ENCODE data around the gene MICAL2. TPM values are rescaled to one million over a fixed set of nuclear protein-coding genes. Genes with fewer than 3 reads are reported as not detected.

Gene MICAL2
- total and polyA plus RNA-seq, 2 of the 8 experiments (the other 6 are each of a cell fraction or from before 2014, with no cell fraction given) = 1.3 to 4.1 TPM

- no peak overlapping the region for H3K23ac ChIP-seq (ENCODE audit: insufficient read length)
- peaks cover 0 to 4% of the 10 kb centered on the region in 2 experiments for H4K20me1 ChIP-seq (replicated peaks in 1 of 2; ENCODE audit: control insufficient read depth in 1 of 2, insufficient read depth in 2 of 2, low read length in 2 of 2)
- no peak overlapping the region for H4K91ac ChIP-seq (replicated peaks; ENCODE audit: insufficient read length, low read length)
- no peak overlapping the region for H3K9ac ChIP-seq (replicated peaks in 1 of 4; ENCODE audit: extremely low read depth in 1 of 4, low read depth in 3 of 4, low read length in 3 of 4)
- H3K79me2 ChIP-seq (ENCODE audit: control insufficient read depth in 1 of 2, insufficient read depth in 2 of 2, low read length in 2 of 2) = no peaks in the 10 kb centered on the region; a peak in 1 of 4 replicates
- no peak overlapping the region for H4K8ac ChIP-seq (ENCODE audit: extremely low read depth, insufficient read depth, low read length)
- H3K9me3 ChIP-seq (ENCODE audit: insufficient read depth in 2 of 2, low read depth in 1 of 2, low read length in 1 of 2) = 0 out of 4 replicates have a peak, but pooled peaks cover 2 to 4% of the 10 kb centered on the region in 2 experiments
- no peak overlapping the region for H2BK5ac ChIP-seq (ENCODE audit: low read depth, low read length)
- H3K14ac ChIP-seq (ENCODE audit: insufficient read length) = no peak overlapping the region
- no peaks in the 10 kb centered on the region for H3K4me1 ChIP-seq (replicated peaks in 1 of 4; ENCODE audit: control insufficient read depth in 3 of 4, insufficient read depth in 4 of 4, low read length in 3 of 4)
- no peak overlapping the region for H2AK5ac ChIP-seq (ENCODE audit: low read depth, low read length)
- no peak overlapping the region for H3K18ac ChIP-seq (ENCODE audit: extremely low read depth, low read length)
- POLR2A ChIA-PET (ENCODE audit: partially characterized antibody) = interaction anchor here (1.4 kb wide), 1 partner anchor 62 kb away, joined by 3 read pairs; the partner anchor contains the start of gene MICAL2
- H3K56ac ChIP-seq (replicated peaks; ENCODE audit: insufficient read length, low read depth, low read length) = no peak overlapping the region
- no peak overlapping the region for H3K4ac ChIP-seq (replicated peaks; ENCODE audit: insufficient read length, low read depth, low read length)
- FAIRE-seq = no peak
- H3K36me3 ChIP-seq (ENCODE audit: control insufficient read depth in 2 of 4, insufficient read depth in 4 of 4, low read length in 3 of 4) = no peaks in the 10 kb centered on the region
- no peak overlapping the region for H3K4me2 ChIP-seq (ENCODE audit: insufficient read depth in 1 of 2, low read depth in 2 of 2, low read length in 2 of 2)
- WGBS, 2 experiments (ENCODE audit: extremely low coverage in 1 of 2, insufficient coverage in 1 of 2, insufficient read length in 1 of 2, insufficient replicate concordance in 2 of 2, low coverage in 1 of 2, low lambda C conversion rate in 2 of 2, missing lambda C conversion rate in 1 of 2) = 83% methylated on average over 3 of the region's 3 CpGs; no CpG with 5 or more reads in 1 of the 2 experiments
- no peak overlapping the region for H3K4me3 ChIP-seq (ENCODE audit: extremely low read depth in 1 of 4, insufficient read depth in 2 of 4, low read depth in 3 of 4, low read length in 4 of 4)
- no peak overlapping the region for H2BK120ac ChIP-seq (replicated peaks; ENCODE audit: low read depth, low read length)
- H2BK20ac ChIP-seq (ENCODE audit: low read length) = no peak overlapping the region
- no peaks in the 10 kb centered on the region for H3K27me3 ChIP-seq (replicated peaks in 1 of 4; ENCODE audit: control insufficient read depth in 3 of 4, extremely low read depth in 1 of 4, insufficient read depth in 3 of 4, low read length in 3 of 4)
- H2BK15ac ChIP-seq (ENCODE audit: low read length) = no peak overlapping the region
- H3K27ac ChIP-seq (ENCODE audit: low read depth, low read length) = no peak overlapping the region
- H2BK12ac ChIP-seq (ENCODE audit: low read depth, low read length) = no peak overlapping the region
- CTCF ChIA-PET (ENCODE audit: partially characterized antibody) = interaction anchor here (0.6 to 1.3 kb wide), 7 partner anchors 10 to 114 kb away, joined by 3 to 4 read pairs (median 3); no protein-coding TSS in a partner anchor
- DNase-seq (ENCODE audit: low read depth in 1 of 2, low spot score in 2 of 2) = no peak
- H3K23me2 ChIP-seq (ENCODE audit: low read depth, low read length) = peaks cover 4% of the 10 kb centered on the region; the same call in 1 of the 2 replicates
- H4K5ac ChIP-seq (ENCODE audit: insufficient read length, low read depth, low read length) = no peak overlapping the region
- no peak overlapping the region for H2AFZ ChIP-seq (ENCODE audit: low read length)
- H3K79me1 ChIP-seq (ENCODE audit: low read depth, low read length) = no peaks in the 10 kb centered on the region; the same call in 1 of the 2 replicates
- TF ChIP-seq TCF12 (IDR thresholded peaks at IDR 0.05; ENCODE audit: low read depth, low read length) (no peak), CEBPB (IDR thresholded peaks at IDR 0.05; ENCODE audit: low read depth, low read length) (no peak), RAD21 (IDR thresholded peaks at IDR 0.05 in 1 of 2, conservative IDR thresholded peaks at IDR 0.05 in 1 of 2; ENCODE audit: low read depth in 2 of 2, low read length in 2 of 2) (no peak), CREB1 (IDR thresholded peaks at IDR 0.05) (no peak), PHF8 (conservative IDR thresholded peaks at IDR 0.05; ENCODE audit: low read depth, low read length) (no peak), MAFK (IDR thresholded peaks at IDR 0.05; ENCODE audit: low read depth, low read length) (no peak), SP1 (IDR thresholded peaks at IDR 0.05; ENCODE audit: low read depth, low read length) (no peak), RNF2 (IDR thresholded peaks at IDR 0.05; ENCODE audit: borderline replicate concordance, low read depth, low read length, missing control alignments, poor library complexity, severe bottlenecking) (no peak), KDM4A (IDR thresholded peaks at IDR 0.05; ENCODE audit: low read depth, low read length, severe bottlenecking) (no peak), SIX5 (IDR thresholded peaks at IDR 0.05; ENCODE audit: low read depth, low read length) (no peak), GABPA (IDR thresholded peaks at IDR 0.05; ENCODE audit: borderline replicate concordance, insufficient read depth, low read length) (no peak), EZH2 (IDR thresholded peaks at IDR 0.05; ENCODE audit: low read depth, low read length, severe bottlenecking) (no peak), CBX5 (IDR thresholded peaks at IDR 0.05; ENCODE audit: low read depth, low read length) (no peak), CHD1 (IDR thresholded peaks at IDR 0.05; ENCODE audit: low read depth, low read length) (no peak)
Observed at GRCh38 chr11:12172493-12173013, 62.2 kb downstream of the MICAL2 start.

All from H1 (cell line).